Type B pancreatic cell (in vitro differentiated cells): ENCODE measurements around the gene TNS3. TPM values are rescaled to one million over a fixed set of nuclear protein-coding genes. Genes with fewer than 3 reads are reported as not detected.

ENCODE experiments used
- DNase-seq: peaks from one replicate; pipeline ENCODE4 v3.0.0; 2021; ENCODE audit warnings: mixed read lengths; ENCODE audit not compliant: unreplicated experiment; ENCODE audit errors: extremely low spot score
- H3K27ac Mint-ChIP-seq: 2 replicates; pipeline ENCODE4 v1.8.0; 2021; ENCODE audit warnings: mild to moderate bottlenecking, mixed read lengths
- H3K27me3 Mint-ChIP-seq: 2 replicates; pipeline ENCODE4 v1.8.0; 2021; ENCODE audit warnings: mixed read lengths
- H3K36me3 Mint-ChIP-seq: 2 replicates; pipeline ENCODE4 v1.8.0; 2021; ENCODE audit warnings: mixed read lengths
- H3K4me1 Mint-ChIP-seq: one replicate; pipeline ENCODE4 v1.8.0; 2021; ENCODE audit warnings: mixed read lengths; ENCODE audit not compliant: unreplicated experiment
- H3K4me3 Mint-ChIP-seq: 2 replicates; pipeline ENCODE4 v1.8.0; 2021; ENCODE audit warnings: mild to moderate bottlenecking, mixed read lengths
- H3K9me3 Mint-ChIP-seq: 2 replicates; pipeline ENCODE4 v1.8.0; 2021; ENCODE audit warnings: mixed read lengths
- CTCF ChIP-seq: fragments of 200-600 bp; sonication (generic); conservative IDR thresholded peaks from 2 replicates; pipeline ENCODE4 v1.5.0; 2021; ENCODE audit warnings: antibody characterized with exemption, mild to moderate bottlenecking
- total RNA-seq: library from RNA; stranded (reverse); gene quantifications from 2 replicates; pipeline ENCODE4 v1.2.1, GENCODE V29; 2021; ENCODE audit warnings: low replicate concordance

The TNS3 gene
- total RNA-seq, 1 donor from 2014 or later: 138 TPM

- no peaks in the 10 kb centered on the region for H3K27me3 Mint-ChIP-seq
- peak overlapping the region; percentile 68 for H3K27ac Mint-ChIP-seq
- H3K4me3 Mint-ChIP-seq: no peak overlapping the region
- no peak for TF ChIP-seq CTCF
- H3K9me3 Mint-ChIP-seq: no peaks in the 10 kb centered on the region
- peaks cover 55% of the 10 kb centered on the region for H3K4me1 Mint-ChIP-seq
- DNase-seq: no peak
- peaks cover 4% of the 10 kb centered on the region for H3K36me3 Mint-ChIP-seq
Observed at GRCh38 chr7:47454069-47454973, 127.6 kb downstream of the TNS3 start.

- Mint-ChIP-seq H3K4me3 (no peak overlapping the region), H3K4me1 (peaks cover 48% of the 10 kb centered on the region), H3K27ac (peak overlapping the region; percentile 68), H3K36me3 (peaks cover 4% of the 10 kb centered on the region), H3K9me3 (no peaks in the 10 kb centered on the region), H3K27me3 (no peaks in the 10 kb centered on the region)
- DNase-seq: no peak
- TF ChIP-seq CTCF: no peak
Observed at GRCh38 chr7:47453093-47454061, 128.5 kb downstream of the TNS3 start.

- H3K36me3 Mint-ChIP-seq: peaks cover 6% of the 10 kb centered on the region
- peak overlapping the region; percentile 68 for H3K27ac Mint-ChIP-seq
- no peak for TF ChIP-seq CTCF
- peaks cover 44% of the 10 kb centered on the region for H3K4me1 Mint-ChIP-seq
- no peak overlapping the region for H3K4me3 Mint-ChIP-seq
- no peaks in the 10 kb centered on the region for H3K27me3 Mint-ChIP-seq
- DNase-seq: no peak
- no peaks in the 10 kb centered on the region for H3K9me3 Mint-ChIP-seq
Observed at GRCh38 chr7:47452715-47453092, 129.2 kb downstream of the TNS3 start.

GRCh38 chr7:47452295-47452694 lies 129.6 kb downstream of the TNS3 start:
- TF ChIP-seq CTCF: no peak
- Mint-ChIP-seq H3K36me3 (peaks cover 5% of the 10 kb centered on the region), H3K9me3 (no peaks in the 10 kb centered on the region), H3K27ac (peak overlapping the region; percentile 68), H3K4me1 (peaks cover 46% of the 10 kb centered on the region), H3K27me3 (no peaks in the 10 kb centered on the region), H3K4me3 (peak overlapping the region; percentile 58)
- no peak for DNase-seq

GRCh38 chr7:47451851-47452205 lies 130.1 kb downstream of the TNS3 start:
- Mint-ChIP-seq H3K4me3 (no peak overlapping the region), H3K27ac (peak overlapping the region; percentile 68), H3K27me3 (no peaks in the 10 kb centered on the region), H3K4me1 (peaks cover 51% of the 10 kb centered on the region), H3K9me3 (no peaks in the 10 kb centered on the region), H3K36me3 (peaks cover 4% of the 10 kb centered on the region)
- DNase-seq: no peak
- no peak for TF ChIP-seq CTCF
